Neural cell (in vitro differentiated cells): ENCODE measurements around the gene PRKAG2. TPM values are rescaled to one million over a fixed set of nuclear protein-coding genes. Genes with fewer than 3 reads are reported as not detected.

Source experiments
- H2AFZ ChIP-seq: fragments of 200-600, 300-800 bp; sonication (generic), shearing (Covaris generic); 2 replicates; pipeline ENCODE4 v1.6.0; 2014; ENCODE audit warnings: low read depth, mild to moderate bottlenecking, antibody characterized with exemption, low read length, moderate library complexity
- H3F3A ChIP-seq: fragments of 200-600 bp; shearing (Covaris generic); 2 replicates; pipeline ENCODE4 v1.6.1; 2016; ENCODE audit warnings: mild to moderate bottlenecking, moderate library complexity, mixed read lengths, antibody characterized with exemption, low read length; ENCODE audit not compliant: insufficient read depth, poor library complexity, severe bottlenecking
- H3K27ac ChIP-seq: fragments of 200-600, 300-800 bp; sonication (generic), shearing (Covaris generic); 2 replicates; pipeline ENCODE4 v1.5.1; 2014; ENCODE audit warnings: mild to moderate bottlenecking, low read length, moderate library complexity
- H3K27me3 ChIP-seq: fragments of 300-800, 200-600 bp; sonication (generic), shearing (Covaris generic); 2 replicates; pipeline ENCODE4 v1.6.0; 2014; ENCODE audit warnings: mild to moderate bottlenecking, low read depth, low read length, moderate library complexity; ENCODE audit not compliant: insufficient read depth
- H3K36me3 ChIP-seq: fragments of 300-800, 200-600 bp; sonication (generic), shearing (Covaris generic); 2 replicates; pipeline ENCODE4 v1.5.1; 2014; ENCODE audit warnings: mild to moderate bottlenecking, antibody characterized with exemption, low read length, moderate library complexity; ENCODE audit not compliant: insufficient read depth
- H3K4me2 ChIP-seq: fragments of 300-800, 200-600 bp; sonication (generic), shearing (Covaris generic); 2 replicates; pipeline ENCODE4 v1.6.0; 2014; ENCODE audit warnings: mild to moderate bottlenecking, low read length
- H3K4me3 ChIP-seq: fragments of 300-800, 200-600 bp; sonication (generic), shearing (Covaris generic); 2 replicates; pipeline ENCODE4 v1.5.1; 2014; ENCODE audit warnings: mild to moderate bottlenecking, low read length, moderate library complexity
- H3K79me2 ChIP-seq: fragments of 200-600 bp; shearing (Covaris generic); replicated peaks from 2 replicates; pipeline ENCODE4 v1.6.0; 2014; ENCODE audit warnings: mild to moderate bottlenecking, low read length, moderate library complexity; ENCODE audit not compliant: insufficient read depth
- H3K9ac ChIP-seq: fragments of 300-800, 200-600 bp; sonication (generic), shearing (Covaris generic); 2 replicates; pipeline ENCODE4 v1.6.1; 2016; ENCODE audit warnings: mild to moderate bottlenecking, low read length, mixed read lengths
- H3K9me2 ChIP-seq: fragments of 200-600 bp; shearing (Covaris generic); 2 replicates; pipeline ENCODE4 v1.6.1; 2016; ENCODE audit warnings: mild to moderate bottlenecking, low read length, mixed read lengths; ENCODE audit not compliant: insufficient read depth
- H3K9me3 ChIP-seq: fragments of 200-600, 300-800 bp; sonication (generic), shearing (Covaris generic); 2 replicates; pipeline ENCODE4 v1.6.1; 2016; ENCODE audit warnings: mild to moderate bottlenecking, mixed run types, low read length, moderate library complexity, mixed read lengths
- H4K20me1 ChIP-seq: fragments of 200-600 bp; shearing (Covaris generic); 2 replicates; pipeline ENCODE4 v1.6.1; 2016; ENCODE audit warnings: mild to moderate bottlenecking, mixed run types; ENCODE audit not compliant: insufficient read depth
- MXI1 ChIP-seq: fragments of 450-650 bp; conservative IDR thresholded peaks from 2 replicates; pipeline ENCODE4 v1.6.1; 2014; ENCODE audit warnings: antibody characterized with exemption, mild to moderate bottlenecking; ENCODE audit not compliant: poor library complexity, severe bottlenecking
- POLR2AphosphoS5 ChIP-seq: IDR thresholded peaks from 2 replicates; pipeline ENCODE4 v1.6.1; 2012
- REST ChIP-seq: IDR thresholded peaks from 2 replicates; pipeline ENCODE4 v1.6.1; 2012; ENCODE audit warnings: borderline replicate concordance
- polyA plus RNA-seq: library from polyadenylated mRNA; depleted of rRNA; stranded (reverse); fragments of >200 nt; gene quantifications from 2 replicates; pipeline ENCODE4 v1.2.3, GENCODE V29; 2014

The PRKAG2 gene
- polyA plus RNA-seq, 1 donor from 2014 or later, result 22.9 TPM

DNA sequence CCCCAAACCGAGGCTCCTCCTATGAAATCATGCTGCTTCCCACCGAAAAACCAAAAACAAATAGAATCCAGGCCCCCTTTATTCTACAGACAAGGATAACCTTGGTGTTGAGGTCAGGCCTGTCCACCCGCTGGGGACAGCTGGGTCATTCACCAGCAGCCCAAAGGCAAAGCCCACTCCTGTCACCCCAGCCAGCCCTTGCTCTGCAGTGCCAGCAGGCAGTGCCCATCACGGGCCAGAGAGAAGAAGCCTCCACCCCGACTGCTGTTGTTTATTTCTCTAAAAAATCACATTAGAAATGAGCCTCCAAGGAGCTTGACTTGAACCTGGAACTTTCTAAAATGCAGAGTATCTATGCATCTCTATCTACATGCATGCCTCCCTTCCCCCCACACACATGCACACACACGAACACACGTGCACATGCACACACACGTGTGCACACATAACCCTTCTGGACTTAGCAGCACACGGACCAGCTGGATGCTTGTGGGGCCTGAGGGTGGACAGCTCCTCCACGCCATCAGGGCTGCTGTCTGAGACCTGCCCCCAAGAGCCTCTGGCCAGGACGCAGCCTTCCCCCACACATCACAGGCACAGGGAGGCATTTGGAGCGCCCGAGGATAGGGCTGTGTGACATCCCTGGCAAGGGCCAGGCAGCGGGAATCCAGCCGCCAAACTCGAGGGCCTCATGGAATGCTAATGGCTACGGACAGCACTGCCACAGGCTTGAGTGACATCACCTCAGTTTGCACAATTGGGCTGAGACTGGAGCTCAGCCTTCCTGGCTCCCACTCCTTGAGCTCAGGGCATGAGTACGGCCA lies 22.8 kb downstream of the PRKAG2 start:
- Histone ChIP-seq H3K36me3 (no peaks in the 10 kb centered on the region), H3F3A (no peaks in the 10 kb centered on the region), H3K27ac (no peak overlapping the region), H3K9me2 (no peaks in the 10 kb centered on the region), H3K4me2 (no peak overlapping the region), H3K9ac (no peak overlapping the region), H3K9me3 (no peaks in the 10 kb centered on the region), H2AFZ (no peak overlapping the region), H3K27me3 (no peaks in the 10 kb centered on the region), H3K79me2 (no peaks in the 10 kb centered on the region), H3K4me3 (no peak overlapping the region), H4K20me1 (no peaks in the 10 kb centered on the region)
- TF ChIP-seq POLR2AphosphoS5, result no peak

- Histone ChIP-seq H3K9me2 (no peaks in the 10 kb centered on the region), H3K79me2 (no peaks in the 10 kb centered on the region), H4K20me1 (no peaks in the 10 kb centered on the region), H3K27me3 (no peaks in the 10 kb centered on the region), H3K9me3 (no peaks in the 10 kb centered on the region), H3K4me3 (no peak overlapping the region), H3K27ac (no peak overlapping the region), H3F3A (no peaks in the 10 kb centered on the region), H3K36me3 (no peaks in the 10 kb centered on the region), H2AFZ (no peak overlapping the region), H3K9ac (no peak overlapping the region), H3K4me2 (no peak overlapping the region)
- no peak for TF ChIP-seq REST
Observed at GRCh38 chr7:151852486-151853396, 24.2 kb downstream of the PRKAG2 start.

GRCh38 chr7:151851782-151852181 lies 25.1 kb downstream of the PRKAG2 start:
- Histone ChIP-seq H3K9me3 (no peaks in the 10 kb centered on the region), H3K9ac (no peak overlapping the region), H4K20me1 (no peaks in the 10 kb centered on the region), H3K27me3 (no peaks in the 10 kb centered on the region), H3K4me3 (no peak overlapping the region), H2AFZ (no peak overlapping the region), H3K27ac (no peak overlapping the region), H3K36me3 (no peaks in the 10 kb centered on the region), H3F3A (no peaks in the 10 kb centered on the region), H3K79me2 (no peaks in the 10 kb centered on the region), H3K9me2 (no peaks in the 10 kb centered on the region), H3K4me2 (no peak overlapping the region)
- TF ChIP-seq MXI1 (no peak), POLR2AphosphoS5 (no peak), REST (no peak)
